Mucosa of stomach (tissue), 1 donor: ENCODE results near the gene SUPT6H.

Experiments used
- H3K27me3 ChIP-seq: one replicate; pipeline ENCODE4 v1.7.0; 2013; ENCODE audit warnings: mild to moderate bottlenecking, low read length; ENCODE audit not compliant: control insufficient read depth, insufficient read depth
- H3K36me3 ChIP-seq: one replicate; pipeline ENCODE4 v1.7.0; 2013; ENCODE audit warnings: low read length; ENCODE audit not compliant: control insufficient read depth, insufficient read depth
- H3K4me1 ChIP-seq: one replicate; pipeline ENCODE4 v1.7.0; 2013; ENCODE audit warnings: mild to moderate bottlenecking, low read length; ENCODE audit not compliant: control insufficient read depth, insufficient read depth
- H3K4me3 ChIP-seq: one replicate; pipeline ENCODE4 v1.7.0; 2013; ENCODE audit warnings: low read length
- H3K9ac ChIP-seq: one replicate; pipeline ENCODE4 v1.7.0; 2013; ENCODE audit warnings: mild to moderate bottlenecking, low read length, moderate library complexity
- H3K9me3 ChIP-seq: one replicate; pipeline ENCODE4 v1.7.0; 2013; ENCODE audit warnings: mild to moderate bottlenecking, low read length, moderate library complexity; ENCODE audit not compliant: control insufficient read depth
- donor health status: Pancreatic carcinoma.

SUPT6H gene

DNA sequence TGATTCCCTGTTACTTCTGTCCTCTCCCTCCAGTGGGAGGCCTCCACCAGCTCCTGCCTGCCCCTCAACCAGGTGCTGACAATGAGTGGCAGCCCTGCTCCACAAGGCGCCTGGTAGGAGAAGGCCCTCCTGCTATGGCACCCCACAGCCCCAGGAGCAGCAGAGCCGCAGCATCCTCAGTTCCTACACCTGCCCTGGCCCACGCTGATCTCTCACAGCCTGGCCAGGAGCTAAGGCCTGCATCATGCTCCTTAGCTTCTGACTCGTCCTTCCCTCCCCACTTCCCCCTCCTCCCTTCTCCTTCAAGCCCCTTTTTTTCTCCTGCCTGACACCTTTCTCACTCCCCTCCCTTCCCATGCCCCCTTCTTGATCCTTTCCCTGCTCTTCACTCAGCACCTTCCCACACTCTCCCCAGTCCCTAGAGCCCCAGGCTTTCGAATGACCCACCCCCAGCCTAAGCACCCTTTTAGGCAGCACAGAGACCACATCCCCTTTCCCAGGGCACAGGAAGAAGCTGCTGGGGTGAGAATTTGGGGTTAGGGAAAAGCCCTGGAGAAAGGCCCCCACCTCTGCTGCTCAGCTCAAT lies 43.2 kb downstream of the SUPT6H start:
- Histone ChIP-seq H3K9me3 (no peaks in the 10 kb centered on the region), H3K36me3 (peaks cover 27% of the 10 kb centered on the region), H3K9ac (no peak overlapping the region), H3K4me1 (peaks cover 18% of the 10 kb centered on the region), H3K4me3 (no peak overlapping the region), H3K27me3 (no peaks in the 10 kb centered on the region)

DNA sequence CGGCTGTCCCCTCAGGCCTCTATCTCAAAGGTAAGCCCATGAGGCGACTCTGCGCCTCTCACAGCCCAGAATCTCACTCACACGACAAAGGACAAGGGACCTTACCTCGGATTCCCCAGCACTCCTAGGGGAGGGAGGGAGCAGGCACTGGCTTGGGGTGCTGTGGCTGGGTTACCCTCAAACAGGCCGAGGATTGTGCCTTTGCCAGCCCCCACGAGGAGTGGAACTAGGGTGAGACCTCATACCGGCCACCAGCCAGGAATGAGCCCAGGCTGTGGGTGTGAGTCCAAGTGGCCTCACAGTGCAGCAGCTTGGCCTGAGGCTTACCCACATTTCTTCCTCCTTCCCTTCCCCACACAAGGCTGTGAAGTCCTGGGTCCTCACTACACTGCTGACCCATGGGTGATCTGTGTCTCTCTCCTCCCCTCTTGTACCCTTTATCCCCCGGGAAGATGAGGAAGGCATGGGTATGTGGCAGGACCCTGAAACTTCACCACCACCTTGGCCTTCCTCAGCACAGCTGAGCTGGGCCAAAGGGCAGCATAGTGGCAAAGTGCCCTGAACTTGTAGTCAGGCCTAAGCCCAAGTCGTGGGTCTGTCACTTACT lies 43.8 kb downstream of the SUPT6H start:
- Histone ChIP-seq H3K27me3 (no peaks in the 10 kb centered on the region), H3K9me3 (no peaks in the 10 kb centered on the region), H3K4me3 (no peak overlapping the region), H3K36me3 (peaks cover 21% of the 10 kb centered on the region), H3K9ac (no peak overlapping the region), H3K4me1 (peaks cover 21% of the 10 kb centered on the region)

DNA sequence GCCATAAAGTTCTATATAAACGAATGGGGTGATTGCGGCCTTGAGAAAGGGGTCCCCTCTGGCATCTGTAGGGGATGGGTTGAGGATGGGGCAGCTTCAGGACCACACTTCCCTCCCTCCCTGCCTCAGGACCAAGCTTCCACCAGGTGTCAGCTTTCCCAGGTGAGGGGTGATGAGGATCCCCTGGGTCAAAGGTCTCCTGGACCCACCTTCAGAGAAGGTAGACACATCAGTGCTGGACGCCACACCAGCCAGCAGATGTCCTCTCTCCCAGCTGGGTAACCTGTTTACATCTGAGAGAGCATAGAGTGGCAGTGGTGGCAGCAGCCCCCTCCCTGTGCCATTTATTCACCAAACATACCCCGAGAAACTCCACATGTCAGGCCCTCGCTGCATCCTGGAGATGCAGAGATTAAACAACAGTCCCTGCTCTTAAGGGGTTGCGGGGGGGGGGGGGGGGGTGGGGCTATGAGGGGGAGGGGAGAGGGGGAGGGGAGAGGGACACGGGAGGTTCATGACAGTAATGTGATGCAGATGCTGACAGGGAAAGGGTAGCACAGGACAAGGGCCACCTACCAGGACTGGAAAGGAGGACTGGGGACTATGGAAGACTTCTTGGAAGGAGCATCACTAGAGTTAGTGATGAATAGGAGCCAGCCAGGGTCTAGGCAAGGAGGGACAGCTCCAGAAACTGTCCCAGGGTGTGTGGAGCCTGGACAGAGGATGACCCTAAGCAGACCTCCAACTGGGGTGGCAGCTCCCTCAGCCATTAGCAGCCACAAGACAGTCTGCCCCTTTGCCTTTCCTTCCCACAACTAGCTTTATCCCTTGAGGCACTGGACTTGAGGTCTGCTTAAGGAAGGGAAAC lies 44.7 kb downstream of the SUPT6H start:
- Histone ChIP-seq H3K27me3 (no peaks in the 10 kb centered on the region), H3K9ac (no peak overlapping the region), H3K4me1 (peaks cover 27% of the 10 kb centered on the region), H3K4me3 (no peak overlapping the region), H3K36me3 (peaks cover 12% of the 10 kb centered on the region), H3K9me3 (no peaks in the 10 kb centered on the region)

DNA sequence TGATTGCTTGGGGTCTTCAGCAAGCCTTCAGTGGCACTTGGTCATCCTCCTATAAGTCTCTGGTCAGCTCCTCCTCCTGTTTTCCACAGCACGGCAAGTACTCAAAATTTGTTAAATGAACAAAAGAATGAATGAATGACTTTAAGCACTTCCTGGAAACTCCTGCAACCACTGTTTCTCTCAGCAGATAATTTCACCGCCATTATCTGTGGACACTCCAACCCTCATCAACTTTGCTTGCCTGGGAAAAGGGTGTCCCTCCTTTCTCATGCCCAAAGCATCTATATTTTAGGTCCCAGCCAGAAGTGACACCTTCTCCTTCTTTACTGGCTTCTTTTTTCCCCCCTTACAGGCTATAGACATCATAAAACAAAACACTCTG lies 45.3 kb downstream of the SUPT6H start:
- Histone ChIP-seq H3K9me3 (no peaks in the 10 kb centered on the region), H3K4me1 (peaks cover 33% of the 10 kb centered on the region), H3K4me3 (no peak overlapping the region), H3K36me3 (peaks cover 10% of the 10 kb centered on the region), H3K9ac (no peak overlapping the region), H3K27me3 (no peaks in the 10 kb centered on the region)

DNA sequence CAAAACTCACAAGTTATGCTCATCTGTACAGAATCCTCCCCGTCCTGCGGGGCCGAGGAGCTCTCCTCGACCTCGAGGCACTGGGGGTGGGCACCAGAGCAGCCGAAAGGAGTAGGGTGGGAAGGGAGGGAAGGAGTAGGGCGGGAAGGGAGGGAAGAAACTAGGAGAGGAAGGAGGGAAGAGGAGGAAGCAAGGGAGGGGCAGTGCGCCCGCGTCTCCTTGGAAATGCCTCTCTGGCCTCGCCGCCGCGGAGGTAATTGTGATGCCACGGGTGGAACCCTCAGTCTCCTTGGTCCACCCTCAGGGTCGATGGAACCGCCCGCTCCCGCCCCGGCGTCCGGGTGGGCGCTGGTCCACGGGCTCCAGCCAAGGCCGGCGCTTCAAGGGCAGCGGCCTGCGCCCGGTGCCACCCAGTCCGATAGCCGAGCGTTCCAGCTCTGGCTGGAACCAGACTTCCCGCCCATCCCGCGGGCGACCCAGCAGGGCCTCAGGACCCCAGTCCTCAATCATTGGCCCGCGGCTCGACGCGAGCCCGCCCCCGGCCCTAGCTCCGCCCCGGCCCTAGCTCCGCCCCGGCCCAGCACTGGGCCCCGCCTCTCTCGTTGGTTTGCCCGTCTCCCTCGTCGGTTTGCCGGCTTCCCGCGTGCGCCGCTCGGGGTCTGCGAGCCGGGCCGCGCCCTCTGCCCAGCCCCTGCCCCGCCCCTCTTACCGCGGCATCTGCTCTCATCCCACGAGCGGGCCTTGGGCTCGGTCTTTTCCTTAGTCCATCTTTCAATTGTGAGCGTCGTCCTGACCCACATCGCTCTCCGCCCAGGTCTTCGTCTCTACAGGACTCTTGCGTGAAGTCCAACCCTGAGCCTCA lies 49.1 kb downstream of the SUPT6H start:
- H3K9ac ChIP-seq = peak overlapping the region; percentile 45
- peaks cover 36% of the 10 kb centered on the region for H3K4me1 ChIP-seq
- peak overlapping the region; percentile 19 for H3K4me3 ChIP-seq
- no peaks in the 10 kb centered on the region for H3K27me3 ChIP-seq
- H3K9me3 ChIP-seq = no peaks in the 10 kb centered on the region
- no peaks in the 10 kb centered on the region for H3K36me3 ChIP-seq

DNA sequence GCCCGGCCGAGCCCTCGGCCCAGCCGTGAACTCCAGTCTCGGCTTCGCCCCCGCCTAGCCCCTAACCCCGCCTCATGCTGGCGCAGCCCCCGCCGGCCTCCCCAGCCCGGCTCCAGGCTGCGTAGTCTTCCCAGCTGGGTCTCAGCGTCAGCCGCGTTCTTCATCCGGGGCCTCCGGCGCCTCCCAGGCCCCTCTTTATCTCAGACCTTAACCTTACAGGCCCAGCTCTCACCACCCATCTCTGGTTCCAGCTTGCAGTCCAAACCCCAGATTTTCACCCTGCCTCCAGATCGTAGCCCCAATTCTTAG lies 49.7 kb downstream of the SUPT6H start, which contains the start of gene PROCA1:
Gene PROCA1, minus strand, starts transcription at position 166 of the 309 bp plus-strand sequence. CDS start 228 bp downstream, outside the sequence.
- peaks cover 36% of the 10 kb centered on the region for H3K4me1 ChIP-seq
- peak within 1 kb of the TSS; percentile 19 for H3K4me3 ChIP-seq
- H3K36me3 ChIP-seq = no peaks in the 10 kb centered on the region
- H3K9me3 ChIP-seq = no peaks in the 10 kb centered on the region
- peak within 1 kb of the TSS; percentile 45 for H3K9ac ChIP-seq
- peaks cover 1% of the 10 kb centered on the region for H3K27me3 ChIP-seq

DNA sequence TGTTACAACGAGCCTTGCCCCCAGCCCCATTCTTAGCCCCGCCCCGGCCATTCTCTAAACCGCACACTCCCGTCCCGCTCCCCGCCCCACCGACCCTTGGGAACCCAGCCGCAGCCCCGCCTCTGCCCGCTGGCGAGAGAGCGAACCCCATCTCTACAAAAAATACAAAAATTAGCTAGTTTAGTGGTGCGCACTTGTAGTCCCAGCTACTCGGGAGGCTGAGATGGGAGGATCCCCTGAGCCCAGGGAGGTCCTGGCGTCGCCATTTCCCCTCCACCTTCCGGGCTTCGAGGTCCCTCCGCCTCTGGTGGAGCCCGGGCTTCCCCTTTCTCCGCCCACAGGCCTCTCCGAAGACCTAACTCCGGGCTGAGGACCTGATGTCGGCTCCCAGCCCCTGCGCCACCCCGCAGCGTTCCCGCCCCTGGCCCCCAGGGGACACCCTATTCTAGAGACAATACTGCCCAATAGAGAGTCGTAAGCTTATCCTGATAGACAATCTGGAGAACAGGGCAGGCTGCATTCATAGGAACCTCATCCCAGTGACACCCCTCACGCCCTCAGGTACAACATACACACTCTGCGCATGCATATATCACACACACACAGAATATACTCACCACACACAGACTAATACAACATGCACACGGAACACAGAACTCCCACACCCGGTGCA lies 50.2 kb downstream of the SUPT6H start:
- Histone ChIP-seq H3K9me3 (no peaks in the 10 kb centered on the region), H3K9ac (peak overlapping the region; percentile 45), H3K4me3 (no peak overlapping the region), H3K36me3 (no peaks in the 10 kb centered on the region), H3K4me1 (peaks cover 36% of the 10 kb centered on the region), H3K27me3 (peaks cover 6% of the 10 kb centered on the region)

DNA sequence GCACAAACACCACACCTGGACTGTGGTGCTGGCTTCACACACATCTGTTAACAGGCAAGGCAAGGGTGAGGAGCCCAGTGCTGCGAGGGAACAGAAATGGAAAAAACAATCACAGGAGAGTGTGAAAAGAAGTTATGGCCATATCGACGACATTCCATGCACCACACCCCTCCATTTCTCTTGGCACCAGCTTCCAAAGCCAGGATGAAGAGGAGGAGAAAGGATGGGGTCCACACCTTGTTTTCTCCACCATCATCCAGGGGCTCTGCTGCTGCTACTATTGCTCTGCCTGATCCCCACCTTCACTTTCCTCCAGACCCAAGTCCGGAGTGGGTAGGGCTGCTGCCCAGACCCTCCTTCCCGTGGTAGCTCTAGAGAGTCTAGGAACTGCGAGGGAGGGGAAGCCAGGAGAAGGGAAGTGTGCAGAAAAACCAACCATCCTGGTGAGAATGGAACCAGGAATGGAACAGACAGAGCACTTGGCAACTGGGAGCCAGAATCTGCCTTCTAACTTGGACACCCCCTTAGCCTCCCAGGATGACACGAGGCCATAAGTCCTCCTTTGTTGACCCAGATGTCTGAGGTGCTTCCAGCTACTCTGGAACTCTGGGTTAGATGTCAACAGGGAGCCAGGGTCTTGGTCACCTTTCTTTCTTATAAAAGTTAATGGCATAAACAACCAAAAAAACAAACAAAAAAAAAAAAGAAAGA lies 50.9 kb downstream of the SUPT6H start:
- Histone ChIP-seq H3K9me3 (no peaks in the 10 kb centered on the region), H3K4me1 (peaks cover 36% of the 10 kb centered on the region), H3K27me3 (peaks cover 7% of the 10 kb centered on the region), H3K4me3 (no peak overlapping the region), H3K36me3 (no peaks in the 10 kb centered on the region), H3K9ac (no peak overlapping the region)

DNA sequence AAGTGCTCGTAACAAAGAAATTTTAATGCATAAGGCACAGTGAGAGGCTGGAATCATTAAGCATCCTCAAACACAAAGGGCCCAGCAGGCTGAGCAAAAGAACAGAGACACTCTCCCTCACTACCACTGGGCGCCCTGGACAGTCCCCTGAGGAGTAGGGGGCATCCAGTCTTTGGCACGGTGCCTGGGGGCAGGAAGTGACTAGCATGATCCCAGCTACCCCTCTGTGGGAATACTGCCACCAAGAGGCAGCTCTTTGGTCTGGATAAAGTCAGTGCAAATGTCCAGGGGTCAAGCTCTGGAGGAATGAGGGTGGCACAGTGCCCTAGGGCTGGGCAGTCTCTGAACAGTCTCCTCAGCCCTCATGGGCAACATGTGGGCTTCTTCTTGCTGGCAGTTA lies 52.3 kb downstream of the SUPT6H start:
- peaks cover 7% of the 10 kb centered on the region for H3K27me3 ChIP-seq
- H3K9ac ChIP-seq = no peak overlapping the region
- no peaks in the 10 kb centered on the region for H3K36me3 ChIP-seq
- H3K9me3 ChIP-seq = no peaks in the 10 kb centered on the region
- no peak overlapping the region for H3K4me3 ChIP-seq
- peaks cover 39% of the 10 kb centered on the region for H3K4me1 ChIP-seq

DNA sequence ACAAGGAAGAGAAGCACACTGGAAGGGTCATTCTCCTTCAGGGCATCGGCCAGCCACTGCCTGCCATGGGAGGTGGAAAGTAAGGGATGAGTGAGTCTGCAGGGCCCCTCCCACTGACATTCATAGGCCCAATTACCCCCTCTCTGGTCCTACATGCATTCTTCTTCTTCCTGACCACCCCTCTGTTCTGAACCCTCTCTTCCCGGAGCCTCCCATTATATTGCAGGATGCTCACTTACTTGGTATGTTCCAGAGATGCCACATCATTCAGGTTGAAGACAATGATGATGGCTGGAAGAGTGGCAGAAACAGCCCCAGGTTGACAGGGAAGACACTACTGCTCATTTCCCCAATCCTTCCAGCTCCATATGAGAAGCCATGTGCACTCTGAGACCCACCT lies 53.2 kb downstream of the SUPT6H start:
- Histone ChIP-seq H3K27me3 (peaks cover 7% of the 10 kb centered on the region), H3K4me1 (peaks cover 31% of the 10 kb centered on the region), H3K9ac (no peak overlapping the region), H3K36me3 (no peaks in the 10 kb centered on the region), H3K9me3 (no peaks in the 10 kb centered on the region), H3K4me3 (no peak overlapping the region)
